Right kidney (tissue), 9 donors: ENCODE data around the gene SRSF8.
"Not testable (repeated sequence)": the region's sequence is repeated elsewhere in the genome, so short reads cannot be mapped to it uniquely, and the experiment has no call there.

Experiments
- DNase-seq: peaks from one replicate; pipeline ENCODE4 v3.0.0-alpha.2; 2016
- long read RNA-seq, 8 donors: transcript quantifications; one replicate each; lab custom pipeline, GENCODE V29; 2026

Gene SRSF8, protein sequence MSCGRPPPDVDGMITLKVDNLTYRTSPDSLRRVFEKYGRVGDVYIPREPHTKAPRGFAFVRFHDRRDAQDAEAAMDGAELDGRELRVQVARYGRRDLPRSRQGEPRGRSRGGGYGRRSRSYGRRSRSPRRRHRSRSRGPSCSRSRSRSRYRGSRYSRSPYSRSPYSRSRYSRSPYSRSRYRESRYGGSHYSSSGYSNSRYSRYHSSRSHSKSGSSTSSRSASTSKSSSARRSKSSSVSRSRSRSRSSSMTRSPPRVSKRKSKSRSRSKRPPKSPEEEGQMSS
- long read RNA-seq, donor 1, full-length matches to known transcripts = 119 of 119 reads
- long read RNA-seq, donor 1, partial matches to known transcripts = 0 of 119 reads
- long read RNA-seq, donor 1, other reads (novel, unspliced or antisense) = 0 of 119 reads
- long read RNA-seq, donor 2, full-length matches to known transcripts = 61 of 61 reads
- long read RNA-seq, donor 2, partial matches to known transcripts = 0 of 61 reads
- long read RNA-seq, donor 2, other reads (novel, unspliced or antisense) = 0 of 61 reads
- long read RNA-seq, donor 3, full-length matches to known transcripts = 61 of 61 reads
- long read RNA-seq, donor 3, partial matches to known transcripts = 0 of 61 reads
- long read RNA-seq, donor 3, other reads (novel, unspliced or antisense) = 0 of 61 reads
- long read RNA-seq, donor 4, full-length matches to known transcripts = 94 of 94 reads
- long read RNA-seq, donor 4, partial matches to known transcripts = 0 of 94 reads
- long read RNA-seq, donor 4, other reads (novel, unspliced or antisense) = 0 of 94 reads
- long read RNA-seq, donor 5, full-length matches to known transcripts = 88 of 88 reads
- long read RNA-seq, donor 5, partial matches to known transcripts = 0 of 88 reads
- long read RNA-seq, donor 5, other reads (novel, unspliced or antisense) = 0 of 88 reads
- long read RNA-seq, donor 6, full-length matches to known transcripts = 82 of 82 reads
- long read RNA-seq, donor 6, partial matches to known transcripts = 0 of 82 reads
- long read RNA-seq, donor 6, other reads (novel, unspliced or antisense) = 0 of 82 reads
- long read RNA-seq, donor 7, full-length matches to known transcripts = 148 of 148 reads
- long read RNA-seq, donor 7, partial matches to known transcripts = 0 of 148 reads
- long read RNA-seq, donor 7, other reads (novel, unspliced or antisense) = 0 of 148 reads
- long read RNA-seq, donor 8, full-length matches to known transcripts = 94 of 94 reads
- long read RNA-seq, donor 8, partial matches to known transcripts = 0 of 94 reads
- long read RNA-seq, donor 8, other reads (novel, unspliced or antisense) = 0 of 94 reads

- DNase-seq = no peak
These were observed at the start of gene SRSF8 for GRCh38 chr11:95066716-95067038. SRSF8 (plus strand) TSS chr11:95066919; CDS start chr11:95067227, 308 bp downstream.

DNA sequence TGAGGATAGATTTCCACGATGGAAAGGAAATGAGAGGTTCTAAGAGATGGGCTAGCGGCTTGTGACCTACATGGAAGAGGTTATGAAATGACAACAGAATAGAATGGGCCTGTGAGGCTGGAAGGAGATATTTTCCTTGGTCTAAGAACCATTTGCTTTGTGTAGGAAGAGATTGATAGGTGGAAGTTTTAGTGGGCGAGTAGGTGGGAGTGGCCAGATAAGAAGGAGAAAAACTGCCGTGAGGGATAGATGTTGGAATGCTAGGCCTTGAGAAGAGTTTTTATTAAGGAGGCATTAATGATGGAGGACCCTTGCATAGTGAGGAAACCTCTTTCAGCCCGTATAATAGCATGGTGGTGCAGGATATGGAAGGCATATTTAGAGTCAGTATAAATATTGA, 45.3 kb upstream of the SRSF8 start:
- not testable (repeated sequence) for DNase-seq

DNA sequence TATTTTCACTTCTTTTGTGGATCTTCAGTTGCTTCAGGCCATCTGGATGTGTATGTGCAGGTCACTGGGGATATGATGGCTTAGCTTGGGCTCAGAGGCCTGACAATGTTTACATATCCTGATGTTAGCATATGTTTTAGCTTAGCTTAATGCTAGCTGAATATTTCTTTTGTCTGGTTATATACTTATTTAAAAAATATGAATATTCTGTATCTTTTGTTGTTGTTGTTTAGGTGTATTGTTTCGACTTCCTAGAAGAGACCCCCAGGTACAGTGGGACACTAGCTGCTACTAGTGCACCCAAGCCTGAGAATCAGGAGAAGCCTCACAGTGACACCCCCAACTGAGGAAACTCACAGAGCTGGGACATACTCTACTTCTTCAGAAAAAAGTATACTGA, 41.8 kb upstream of the SRSF8 start, which contains the start of gene KDM4E:
KDM4E (plus strand) TSS at position 301 of the 400 bp plus-strand sequence. CDS start 300 bp downstream, outside the sequence.
- no peak for DNase-seq

- not testable (repeated sequence) for DNase-seq
These were observed 41.1 kb upstream of the SRSF8 start for GRCh38 chr11:95025594-95025993.

- no peak for DNase-seq
These were observed 38.4 kb upstream of the SRSF8 start for GRCh38 chr11:95028357-95028756.

- DNase-seq = no peak
These were observed 33.7 kb upstream of the SRSF8 start for GRCh38 chr11:95033051-95033450.

DNA sequence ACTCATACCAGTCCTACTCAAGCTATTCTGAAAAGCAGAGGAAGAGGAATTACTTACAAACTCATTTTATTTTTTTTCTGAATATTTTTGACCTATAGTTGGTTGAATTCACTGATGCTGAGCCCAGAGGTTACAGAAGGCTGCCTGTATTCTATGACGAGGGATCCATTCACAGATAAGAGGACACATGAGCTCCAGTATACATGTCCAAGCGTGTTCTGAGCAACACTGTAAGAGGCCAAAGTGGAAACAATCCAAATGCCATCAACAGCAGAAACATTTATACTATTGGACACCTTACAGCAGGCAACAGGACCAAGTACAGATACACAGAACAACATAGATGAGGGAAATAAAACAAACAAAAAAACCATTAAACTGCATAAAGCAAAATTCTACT, 31.4 kb upstream of the SRSF8 start:
- no peak for DNase-seq

GRCh38 chr11:95037356-95038035, 29.2 kb upstream of the SRSF8 start:
- DNase-seq = peak; percentile 65

DNA sequence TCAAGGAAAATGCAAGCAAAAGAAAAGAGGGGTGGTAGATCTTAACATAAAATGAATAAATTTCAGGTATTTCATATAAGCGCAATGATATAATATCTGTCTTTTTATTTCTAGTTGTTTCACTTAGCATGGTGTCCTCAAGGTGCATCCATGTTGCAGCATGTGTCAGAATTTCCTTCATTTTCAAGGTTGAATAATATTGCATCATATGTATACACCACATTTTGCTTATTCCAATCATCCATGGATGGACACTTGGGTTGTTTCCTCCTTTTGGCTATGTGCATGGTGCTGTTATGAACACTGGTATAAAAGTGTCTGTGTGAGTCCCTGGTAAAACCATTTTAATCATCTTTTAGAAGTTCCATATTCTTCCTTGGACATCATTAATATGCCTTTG, 24.5 kb upstream of the SRSF8 start:
- no peak for DNase-seq

- DNase-seq = no peak
These were observed 23.8 kb upstream of the SRSF8 start for GRCh38 chr11:95042906-95043305.

GRCh38 chr11:95044010-95044409, 22.7 kb upstream of the SRSF8 start:
- DNase-seq = no peak

GRCh38 chr11:95045812-95046211, 20.9 kb upstream of the SRSF8 start:
- no peak for DNase-seq

- not testable (repeated sequence) for DNase-seq
These were observed 17.6 kb upstream of the SRSF8 start, which contains the start of gene KDM4F for GRCh38 chr11:95049122-95049521. KDM4F (plus strand) TSS chr11:95049422.

DNA sequence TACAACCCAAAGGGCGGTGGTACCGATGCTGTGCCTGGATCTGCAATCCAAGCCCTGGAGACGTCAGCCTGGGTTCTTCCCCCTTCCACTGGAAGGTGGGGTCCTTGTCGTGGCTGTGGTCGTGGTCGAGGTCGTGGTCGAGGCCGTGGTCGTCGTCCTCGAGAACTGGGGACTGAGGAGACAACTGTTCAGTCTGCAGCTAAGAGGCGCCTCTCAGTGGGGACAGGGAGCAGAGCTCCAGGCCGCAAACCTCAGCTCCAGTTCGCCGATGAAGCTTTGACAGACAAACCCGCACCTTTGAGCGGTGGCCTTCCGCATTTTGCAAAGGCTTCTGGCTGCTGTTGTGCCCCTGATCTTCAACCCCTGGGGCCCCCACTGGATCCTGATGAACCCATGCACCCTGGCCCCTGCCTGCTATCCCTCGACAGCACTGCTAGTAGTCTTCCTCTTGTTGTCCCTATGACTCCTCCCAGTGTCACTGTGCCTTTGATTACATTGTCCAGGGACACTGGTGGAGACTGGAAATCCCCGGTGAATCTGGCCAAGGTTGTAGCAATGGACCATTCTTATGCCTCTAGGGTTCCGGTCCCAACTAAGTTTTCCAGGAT, 16.0 kb upstream of the SRSF8 start:
- DNase-seq = no peak

DNA sequence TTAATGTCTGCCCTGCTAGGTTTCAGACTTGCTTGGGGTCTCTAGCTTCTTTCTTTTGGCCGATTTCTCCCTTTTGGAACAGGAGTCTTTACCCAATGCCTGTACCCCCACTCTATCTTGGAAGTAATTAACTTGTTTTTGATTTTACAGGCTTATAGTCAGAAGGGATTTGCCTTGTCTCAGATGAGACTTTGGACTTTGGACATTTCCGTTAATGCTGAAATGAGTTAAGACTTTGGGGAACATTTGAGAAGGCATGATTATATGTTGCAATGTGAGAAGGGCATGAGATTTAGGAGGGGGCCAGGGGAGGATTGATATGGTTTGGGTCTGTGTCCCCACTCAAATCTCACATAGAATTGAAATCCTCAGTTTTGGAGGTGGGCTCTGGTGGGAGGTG, 12.4 kb upstream of the SRSF8 start:
- DNase-seq = no peak

- DNase-seq = no peak
These were observed 11.3 kb upstream of the SRSF8 start for GRCh38 chr11:95055283-95055897.

DNA sequence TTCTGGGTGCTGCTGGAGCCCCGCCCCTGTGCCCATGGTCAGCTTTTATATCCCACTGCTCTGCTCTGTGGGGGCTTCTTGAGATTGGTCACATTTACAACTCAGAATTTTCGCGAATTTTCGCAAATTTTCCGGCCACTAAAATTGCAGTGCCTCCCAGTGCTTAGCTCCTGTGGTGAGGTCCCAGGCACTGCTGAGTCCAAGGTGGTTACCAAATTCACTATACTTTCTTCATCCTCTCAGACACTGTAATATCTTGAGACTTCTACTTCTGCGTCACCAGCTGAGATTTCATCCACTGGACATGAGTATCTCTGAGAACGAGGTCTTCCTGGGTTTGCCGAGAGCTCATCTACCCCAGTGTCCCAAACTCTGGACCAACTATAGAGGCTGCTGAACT, 8.8 kb upstream of the SRSF8 start:
- DNase-seq = no peak

- DNase-seq = no peak
These were observed 8.1 kb upstream of the SRSF8 start for GRCh38 chr11:95058621-95059020.

DNA sequence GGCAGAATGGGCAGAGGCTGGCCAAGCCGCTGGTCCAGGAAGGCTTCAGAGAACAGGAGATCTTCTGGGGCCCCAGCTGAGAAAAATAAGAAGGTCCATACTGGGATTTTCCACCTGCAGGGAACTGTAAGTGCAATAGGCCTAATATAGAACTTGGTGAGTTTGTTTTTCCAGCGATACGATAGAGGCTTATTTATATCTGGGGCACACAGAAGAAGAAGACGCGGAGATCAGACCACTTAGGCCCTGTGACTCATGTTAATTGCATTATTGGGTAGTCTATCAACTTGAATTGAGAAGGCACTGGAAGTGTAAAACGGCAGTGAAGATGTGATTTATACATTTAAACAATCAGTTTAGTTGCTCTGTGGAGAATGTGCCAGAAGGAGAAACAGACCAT, 7.7 kb upstream of the SRSF8 start:
- DNase-seq = no peak

DNA sequence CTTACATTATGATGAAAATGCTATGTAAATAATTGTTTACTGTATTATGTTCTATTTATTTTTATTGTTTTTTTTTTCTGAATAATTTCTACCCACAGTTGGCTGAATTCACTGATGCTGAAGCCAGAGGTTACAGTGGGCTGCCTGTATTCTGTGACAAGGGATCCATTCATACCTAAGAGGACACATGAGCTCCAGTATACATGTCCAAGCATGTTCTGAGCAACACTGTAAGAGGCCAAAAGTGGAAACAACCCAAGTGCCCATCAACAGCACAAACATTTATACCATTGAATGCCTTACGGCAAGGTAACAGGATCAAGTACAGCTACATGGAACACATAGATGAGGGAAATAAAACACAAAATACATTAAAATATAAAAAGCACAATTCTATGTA, 1.4 kb upstream of the SRSF8 start:
- no peak for DNase-seq
